Endothelial cell of umbilical vein (primary cell): ENCODE results near the gene PF4V1. TPM values are rescaled to one million over a fixed set of nuclear protein-coding genes. Genes with fewer than 3 reads are reported as not detected.

Source experiments
- BruUV-seq: library from RNA; stranded (reverse); fragments of 400-500 nt; replicated peaks from 2 replicates; lab custom pipeline; 2021; lab: Mats Ljungman, UMichigan
- CTCF ChIA-PET: fragments of 300-600, 350-600 bp; sonication (Branson Sonifier 250); formaldehyde crosslinking; loops from one replicate; lab custom pipeline; 2021; ENCODE audit warnings: antibody characterized with exemption, inconsistent platforms; lab: Charles Lee
- POLR2A ChIA-PET: fragments of 300-600, 350-600 bp; sonication (Branson Sonifier 250); formaldehyde crosslinking; loops from one replicate; lab custom pipeline; 2021; ENCODE audit warnings: antibody characterized with exemption, inconsistent platforms; lab: Charles Lee
- DNase-seq: peaks from one replicate; pipeline ENCODE4 v3.0.0-alpha.2; 2011; ENCODE audit warnings: low read depth, low spot score
- FAIRE-seq: peaks from 2 replicates; lab custom pipeline; 2011; peaks lifted over from hg19 to GRCh38; lab: Jason Lieb, UNC
- H2AFZ ChIP-seq: 2 replicates; pipeline ENCODE4 v1.6.0; 2012; ENCODE audit warnings: low read depth, low read length, control low read depth, inconsistent platforms
- H3K27ac ChIP-seq: 2 replicates; pipeline ENCODE4 v1.5.1; 2011; ENCODE audit warnings: low read depth, mild to moderate bottlenecking, control low read depth, low read length, moderate library complexity; ENCODE audit not compliant: insufficient read depth
- H3K27me3 ChIP-seq, 2 experiments: 2 replicates each; pipeline versions ENCODE4 v1.6.0 to v1.6.1; 2011; ENCODE audit warnings: low read length in 2 of 2, mixed read lengths in 1 of 2; ENCODE audit not compliant: control insufficient read depth in 2 of 2, insufficient read depth in 2 of 2
- H3K36me3 ChIP-seq, 2 experiments: 2 replicates in 1 of 2; 3 replicates in 1 of 2; pipeline ENCODE4 v1.5.1; 2011; ENCODE audit warnings: low read length in 2 of 2, mild to moderate bottlenecking in 1 of 2, moderate library complexity in 1 of 2; ENCODE audit not compliant: control insufficient read depth in 2 of 2, insufficient read depth in 2 of 2; ENCODE audit errors: extremely low read depth in 1 of 2
- H3K4me1 ChIP-seq: 3 replicates; pipeline ENCODE4 v1.5.1; 2011; ENCODE audit warnings: mild to moderate bottlenecking, low read length; ENCODE audit not compliant: control insufficient read depth, insufficient read depth; ENCODE audit errors: extremely low read depth
- H3K4me2 ChIP-seq: 2 replicates; pipeline ENCODE4 v1.6.1; 2011; ENCODE audit warnings: low read length, control low read depth, mixed read lengths; ENCODE audit not compliant: insufficient read depth
- H3K4me3 ChIP-seq, 3 experiments: fragments of 200-600 bp in 1 of 3; sonication (generic), shearing (Covaris generic) in 1 of 3; replicated peaks in 1 of 3; 2 replicates each; pipeline ENCODE4 v1.5.1; 2011 to 2016; ENCODE audit warnings: control low read depth in 3 of 3, low read length in 3 of 3, mild to moderate bottlenecking in 2 of 3, inconsistent platforms in 1 of 3, low read depth in 1 of 3, moderate library complexity in 1 of 3; ENCODE audit not compliant: insufficient read depth in 1 of 3
- H3K79me2 ChIP-seq: 2 replicates; pipeline ENCODE4 v1.6.0; 2012; ENCODE audit warnings: low read length, inconsistent platforms; ENCODE audit not compliant: control insufficient read depth, insufficient read depth
- H3K9ac ChIP-seq: replicated peaks from 2 replicates; pipeline ENCODE3; 2011; ENCODE audit warnings: low read length, control low read depth; ENCODE audit not compliant: insufficient read depth; ENCODE audit errors: extremely low read depth
- H3K9me1 ChIP-seq: replicated peaks from 3 replicates; pipeline ENCODE4 v1.6.0; 2011; ENCODE audit warnings: mild to moderate bottlenecking, low read length; ENCODE audit not compliant: control insufficient read depth, insufficient read depth; ENCODE audit errors: extremely low read depth
- H3K9me3 ChIP-seq: replicated peaks from 2 replicates; pipeline ENCODE4 v1.5.1; 2012; ENCODE audit warnings: low read length, inconsistent platforms; ENCODE audit not compliant: control insufficient read depth, insufficient read depth
- H4K20me1 ChIP-seq: replicated peaks from 2 replicates; pipeline ENCODE3; 2011; ENCODE audit warnings: mild to moderate bottlenecking, low read length; ENCODE audit not compliant: control insufficient read depth, insufficient read depth; ENCODE audit errors: extremely low read depth
- EZH2 ChIP-seq: IDR thresholded peaks from 2 replicates; pipeline ENCODE4 v1.6.1; 2012; ENCODE audit warnings: borderline replicate concordance, low read depth, mild to moderate bottlenecking, moderate library complexity, low read length, inconsistent platforms; ENCODE audit not compliant: severe bottlenecking
- FOS ChIP-seq: IDR thresholded peaks from 2 replicates; pipeline ENCODE4 v1.6.1; 2011; ENCODE audit warnings: mild to moderate bottlenecking, low read length, moderate library complexity, borderline replicate concordance; ENCODE audit not compliant: insufficient read depth
- GATA2 ChIP-seq: IDR thresholded peaks from 2 replicates; pipeline ENCODE4 v1.7.0; 2011; ENCODE audit warnings: low read depth, mild to moderate bottlenecking, moderate library complexity, mixed read lengths, low read length; ENCODE audit not compliant: insufficient read length, insufficient read depth
- MYC ChIP-seq: IDR thresholded peaks from one replicate; pipeline ENCODE4 v1.6.1; 2011; ENCODE audit warnings: mild to moderate bottlenecking, low read depth, low read length
- POLR2A ChIP-seq: IDR thresholded peaks from 2 replicates; pipeline ENCODE4 v1.6.1; 2012; ENCODE audit warnings: low read depth, mild to moderate bottlenecking, control low read depth, low read length
- POLR2AphosphoS5 ChIP-seq: IDR thresholded peaks from 2 replicates; pipeline ENCODE4 v1.6.1; 2012; ENCODE audit warnings: low read depth, mild to moderate bottlenecking, control low read depth, low read length, moderate library complexity; ENCODE audit not compliant: insufficient read depth
- dilution Hi-C: fragments of 300-500 bp; cut with MboI; formaldehyde crosslinking; loops from one replicate; pipeline ENCODE4 v1.15.0; 2019; ENCODE audit warnings: low sequenced_read_pairs; ENCODE audit not compliant: extremely low pct_ligation_motif_present
- intact Hi-C: fragments of 100-400 bp; cut with micrococcal nuclease; formaldehyde crosslinking; loops from one replicate; pipeline ENCODE4 v1.10.0; 2022
- polyA plus RNA-seq, 4 experiments: library from polyadenylated mRNA; depleted of rRNA in 3 of 4; stranded (reverse) in 3 of 4; unstranded in 1 of 4; fragments of >200 nt; gene quantifications; 2 replicates each; pipeline versions ENCODE4 v1.2.1 to v1.2.3, GENCODE V29; 2011 to 2012; ENCODE audit warnings: missing spikeins in 1 of 4
- total RNA-seq: library from RNA; stranded (reverse); gene quantifications from 2 replicates; pipeline ENCODE4 v1.2.3, GENCODE V29; 2021
- TF ChIP-seq, protein P1 (sequence below), 2 donors: IDR thresholded peaks; 1 replicate in 1 of 2; 2 replicates in 1 of 2; pipeline ENCODE4 v1.5.1; 2011; ENCODE audit warnings: low read length in 2 of 2, mild to moderate bottlenecking in 2 of 2, moderate library complexity in 2 of 2, control low read depth in 1 of 2, inconsistent platforms in 1 of 2, low read depth in 1 of 2; ENCODE audit not compliant: insufficient read depth in 1 of 2; ENCODE audit errors: extremely low read depth in 1 of 2
- TF ChIP-seq, protein P2 (sequence below): IDR thresholded peaks from 2 replicates; pipeline ENCODE4 v1.6.1; 2011; ENCODE audit not compliant: insufficient read depth, insufficient read length

Gene PF4V1
- total and polyA plus RNA-seq, 2 donors (not counting 3 experiments of a cell fraction or from before 2014, with no cell fraction given): not detected

DNA sequence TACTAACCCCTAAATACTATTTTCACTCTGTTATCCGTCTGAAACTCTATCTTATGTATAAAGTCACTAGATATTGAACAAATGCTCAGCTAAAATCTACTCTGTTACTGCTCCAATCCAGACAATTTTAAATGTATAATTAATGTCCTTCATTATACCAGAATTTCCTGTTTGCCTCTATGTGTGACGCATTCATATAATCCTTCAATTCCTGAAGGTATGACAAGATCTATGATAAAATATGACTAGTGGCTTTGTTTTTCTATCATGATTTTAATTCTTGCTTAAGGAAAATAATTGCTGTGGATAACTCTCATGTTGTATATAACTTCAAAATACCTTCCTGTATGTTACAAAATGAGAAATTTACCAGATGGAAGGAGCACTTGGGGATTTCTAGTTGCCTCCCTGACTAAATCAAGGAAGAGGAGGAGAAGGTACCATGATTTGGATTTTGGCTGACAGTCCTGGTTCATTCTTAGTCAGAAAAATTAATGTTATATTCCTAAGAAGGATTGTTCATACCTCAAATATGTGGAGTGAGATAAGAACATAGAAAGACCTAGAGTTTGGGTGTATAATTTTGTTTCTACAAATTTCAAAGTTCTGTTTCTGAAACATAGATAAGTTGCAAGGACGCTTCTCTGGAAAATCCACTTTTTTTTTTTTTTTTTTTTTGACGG lies 11.7 kb upstream of the PF4V1 start:
- Histone ChIP-seq H3K9ac (no peak overlapping the region), H3K79me2 (no peaks in the 10 kb centered on the region), H3K27ac (no peak overlapping the region), H3K4me3 (no peak overlapping the region), H2AFZ (no peak overlapping the region), H3K4me2 (peak overlapping the region; percentile 3), H3K9me1 (no peaks in the 10 kb centered on the region), H4K20me1 (no peaks in the 10 kb centered on the region), H3K27me3 (no peaks in the 10 kb centered on the region), H3K9me3 (no peaks in the 10 kb centered on the region), H3K4me1 (peaks cover 35% of the 10 kb centered on the region), H3K36me3 (no peaks in the 10 kb centered on the region)
- no TSS peak for BruUV-seq
- ChIA-PET POLR2A (no interaction called here), CTCF (interaction anchor here (1.5 to 2.8 kb wide), 3 partner anchors 9 to 179 kb away, joined by 3 to 7 read pairs (median 6); no protein-coding TSS in a partner anchor)
- peak; percentile 39 for DNase-seq
- TF ChIP-seq, protein P1, sequence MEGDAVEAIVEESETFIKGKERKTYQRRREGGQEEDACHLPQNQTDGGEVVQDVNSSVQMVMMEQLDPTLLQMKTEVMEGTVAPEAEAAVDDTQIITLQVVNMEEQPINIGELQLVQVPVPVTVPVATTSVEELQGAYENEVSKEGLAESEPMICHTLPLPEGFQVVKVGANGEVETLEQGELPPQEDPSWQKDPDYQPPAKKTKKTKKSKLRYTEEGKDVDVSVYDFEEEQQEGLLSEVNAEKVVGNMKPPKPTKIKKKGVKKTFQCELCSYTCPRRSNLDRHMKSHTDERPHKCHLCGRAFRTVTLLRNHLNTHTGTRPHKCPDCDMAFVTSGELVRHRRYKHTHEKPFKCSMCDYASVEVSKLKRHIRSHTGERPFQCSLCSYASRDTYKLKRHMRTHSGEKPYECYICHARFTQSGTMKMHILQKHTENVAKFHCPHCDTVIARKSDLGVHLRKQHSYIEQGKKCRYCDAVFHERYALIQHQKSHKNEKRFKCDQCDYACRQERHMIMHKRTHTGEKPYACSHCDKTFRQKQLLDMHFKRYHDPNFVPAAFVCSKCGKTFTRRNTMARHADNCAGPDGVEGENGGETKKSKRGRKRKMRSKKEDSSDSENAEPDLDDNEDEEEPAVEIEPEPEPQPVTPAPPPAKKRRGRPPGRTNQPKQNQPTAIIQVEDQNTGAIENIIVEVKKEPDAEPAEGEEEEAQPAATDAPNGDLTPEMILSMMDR (IDR thresholded peaks at IDR 0.05; ENCODE audit: extremely low read depth in 1 of 2, insufficient read depth in 1 of 2, low read depth in 1 of 2, low read length in 2 of 2): no peak
- TF ChIP-seq FOS: peak; percentile 15
- TF ChIP-seq GATA2: peak; percentile 34
- dilution Hi-C loops (no loop called here), intact Hi-C loops (loop anchor here (5.0 kb wide), 1 partner anchor 179 kb away; no protein-coding TSS in a partner anchor)
- FAIRE-seq: no peak

DNA sequence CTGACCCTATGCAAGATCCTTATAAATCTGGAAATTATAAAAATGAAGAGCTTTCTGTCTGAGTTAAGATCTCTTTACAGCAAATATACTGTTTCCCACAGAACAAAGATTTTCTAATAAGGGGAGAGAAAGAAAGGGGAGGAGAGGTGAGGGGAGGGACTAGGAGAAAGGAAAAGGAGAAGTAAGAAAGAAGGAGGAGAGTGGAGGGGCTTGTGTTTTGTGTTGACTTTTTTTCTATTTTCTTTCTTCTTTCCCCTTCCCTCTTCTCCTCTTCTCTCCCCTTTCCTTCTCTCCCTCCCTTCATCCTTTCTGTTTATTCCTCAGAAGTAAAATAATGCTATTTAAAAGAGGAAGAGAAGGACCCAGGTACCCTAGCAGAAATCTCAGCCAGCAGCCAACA lies 10.4 kb upstream of the PF4V1 start:
- TF ChIP-seq EZH2: no peak
- no peak for TF ChIP-seq FOS
- no peak for TF ChIP-seq GATA2
- TF ChIP-seq POLR2A: no peak
- TF ChIP-seq, protein P2, sequence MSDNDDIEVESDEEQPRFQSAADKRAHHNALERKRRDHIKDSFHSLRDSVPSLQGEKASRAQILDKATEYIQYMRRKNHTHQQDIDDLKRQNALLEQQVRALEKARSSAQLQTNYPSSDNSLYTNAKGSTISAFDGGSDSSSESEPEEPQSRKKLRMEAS: no peak
- TF ChIP-seq, protein P1 (IDR thresholded peaks at IDR 0.05; ENCODE audit: extremely low read depth in 1 of 2, insufficient read depth in 1 of 2, low read depth in 1 of 2, low read length in 2 of 2): no peak
- TF ChIP-seq POLR2AphosphoS5: no peak
- TF ChIP-seq MYC: no peak
- dilution Hi-C loops: no loop called here
- Histone ChIP-seq H2AFZ (no peak overlapping the region), H3K4me3 (no peak overlapping the region), H3K4me1 (peaks cover 30% of the 10 kb centered on the region), H3K9ac (no peak overlapping the region), H3K79me2 (no peaks in the 10 kb centered on the region), H3K4me2 (no peak overlapping the region), H3K9me1 (no peaks in the 10 kb centered on the region), H3K27ac (no peak overlapping the region), H4K20me1 (no peaks in the 10 kb centered on the region), H3K36me3 (no peaks in the 10 kb centered on the region), H3K9me3 (no peaks in the 10 kb centered on the region), H3K27me3 (no peaks in the 10 kb centered on the region)
- FAIRE-seq (no peak), DNase-seq (no peak)
- intact Hi-C loops: loop anchor here (5.0 kb wide), 1 partner anchor 180 kb away; no protein-coding TSS in a partner anchor
- ChIA-PET CTCF (interaction anchor here (1.4 to 2.8 kb wide), 3 partner anchors 22 to 180 kb away, joined by 3 to 7 read pairs (median 5); no protein-coding TSS in a partner anchor), POLR2A (no interaction called here)
- BruUV-seq: no TSS peak
